Thyroid gland (tissue), 4 donors: ENCODE measurements around the gene CCNL1. TPM values are rescaled to one million over a fixed set of nuclear protein-coding genes. Genes with fewer than 3 reads are reported as not detected.
"Not testable (repeated sequence)": the region's sequence is repeated elsewhere in the genome, so short reads cannot be mapped to it uniquely, and the experiment has no call there.

Experiments
- DNase-seq, 2 donors: peaks; one replicate each; pipeline ENCODE4 v3.0.0-alpha.2; 2019
- H3K27ac ChIP-seq, 3 donors: fragments of 200-600 bp; sonication (generic); 1 replicate in 2 of 3; 2 replicates in 1 of 3; pipeline ENCODE4 v1.5.1; 2016 to 2019; ENCODE audit warnings: mild to moderate bottlenecking in 1 of 3, moderate library complexity in 1 of 3
- H3K27me3 ChIP-seq: fragments of 200-600 bp; sonication (generic); one replicate; pipeline ENCODE4 v1.5.1; 2019
- H3K36me3 ChIP-seq, 2 donors: fragments of 200-600 bp; sonication (generic); one replicate each; pipeline ENCODE4 v1.5.1; 2016 to 2019
- H3K4me1 ChIP-seq, 2 donors: fragments of 200-600 bp; sonication (generic); one replicate each; pipeline ENCODE4 v1.5.1; 2017 to 2019
- H3K4me3 ChIP-seq, 3 donors: fragments of 200-600 bp; sonication (generic); replicated peaks in 1 of 3; 1 replicate in 2 of 3; 2 replicates in 1 of 3; pipeline ENCODE4 v1.5.1; 2016; ENCODE audit warnings: mild to moderate bottlenecking in 1 of 3
- H3K9me3 ChIP-seq: fragments of 200-600 bp; sonication (generic); one replicate; pipeline ENCODE4 v1.5.1; 2017
- POLR2A ChIP-seq, 2 donors: fragments of 450-650 bp; IDR thresholded peaks; one replicate each; pipeline ENCODE4 v1.6.1; 2017; ENCODE audit warnings: antibody characterized with exemption in 2 of 2, mild to moderate bottlenecking in 2 of 2, moderate library complexity in 1 of 2
- WGBS, 2 donors: methylation state at CpG; one replicate each; pipeline ENCODE4 v1.1.5; 2017; 5-methylcytosine and 5-hydroxymethylcytosine counted together
- intact Hi-C: fragments of 100-400 bp; cut with DNase I; formaldehyde crosslinking; loops from one replicate; pipeline ENCODE4 v1.15.1; 2023
- total RNA-seq, 4 donors: library from RNA; depleted of rRNA; stranded (reverse); fragments of >200 nt; gene quantifications; one replicate each; pipeline ENCODE4 v1.2.3, GENCODE V29; 2016
- TF ChIP-seq, protein P1 (sequence below), 6 experiments: fragments of 200-600 bp in 3 of 6; fragments of 450-650 bp in 3 of 6; sonication (generic) in 3 of 6; IDR thresholded peaks; one replicate each; pipeline ENCODE4 v1.5.1; 2016 to 2019; ENCODE audit warnings: antibody characterized with exemption in 6 of 6, mild to moderate bottlenecking in 2 of 6, inconsistent platforms in 1 of 6, moderate library complexity in 1 of 6

CCNL1 gene
- total RNA-seq, 4 donors from 2014 or later = 142 to 375 (median 227) TPM

DNA sequence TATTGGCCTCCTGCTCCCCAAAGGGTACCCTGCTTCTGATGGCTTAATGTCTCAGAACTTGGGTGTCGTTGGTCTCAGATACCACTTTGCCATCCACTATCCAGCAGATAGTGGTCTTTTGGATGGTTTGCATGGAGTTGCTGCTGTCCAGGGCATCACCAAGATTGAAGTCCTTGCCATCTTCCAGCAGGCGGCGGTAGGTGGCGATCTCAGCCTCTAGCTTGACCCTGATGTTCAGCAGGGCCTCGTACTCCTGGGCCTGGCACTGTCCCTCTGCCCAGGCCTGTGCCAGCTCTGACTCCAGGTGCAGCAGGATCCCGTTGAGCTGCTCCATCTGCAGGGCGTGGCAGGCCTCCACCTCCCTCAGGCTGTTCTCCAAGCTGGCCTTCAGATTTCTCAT is 2.7 kb upstream of the CCNL1 start:
- TF ChIP-seq, protein P1, sequence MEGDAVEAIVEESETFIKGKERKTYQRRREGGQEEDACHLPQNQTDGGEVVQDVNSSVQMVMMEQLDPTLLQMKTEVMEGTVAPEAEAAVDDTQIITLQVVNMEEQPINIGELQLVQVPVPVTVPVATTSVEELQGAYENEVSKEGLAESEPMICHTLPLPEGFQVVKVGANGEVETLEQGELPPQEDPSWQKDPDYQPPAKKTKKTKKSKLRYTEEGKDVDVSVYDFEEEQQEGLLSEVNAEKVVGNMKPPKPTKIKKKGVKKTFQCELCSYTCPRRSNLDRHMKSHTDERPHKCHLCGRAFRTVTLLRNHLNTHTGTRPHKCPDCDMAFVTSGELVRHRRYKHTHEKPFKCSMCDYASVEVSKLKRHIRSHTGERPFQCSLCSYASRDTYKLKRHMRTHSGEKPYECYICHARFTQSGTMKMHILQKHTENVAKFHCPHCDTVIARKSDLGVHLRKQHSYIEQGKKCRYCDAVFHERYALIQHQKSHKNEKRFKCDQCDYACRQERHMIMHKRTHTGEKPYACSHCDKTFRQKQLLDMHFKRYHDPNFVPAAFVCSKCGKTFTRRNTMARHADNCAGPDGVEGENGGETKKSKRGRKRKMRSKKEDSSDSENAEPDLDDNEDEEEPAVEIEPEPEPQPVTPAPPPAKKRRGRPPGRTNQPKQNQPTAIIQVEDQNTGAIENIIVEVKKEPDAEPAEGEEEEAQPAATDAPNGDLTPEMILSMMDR (IDR thresholded peaks at IDR 0.05) = peak in 2 of 6 experiments; percentile 26 to 31
- H3K4me3 ChIP-seq, intact Hi-C loops, H3K27me3 ChIP-seq, H3K9me3 ChIP-seq, H3K27ac ChIP-seq, H3K36me3 ChIP-seq: not testable (repeated sequence)
- WGBS, 2 donors = 58 to 68% methylated on average over 2 to 7 of the region's 7 CpGs
- H3K4me1 ChIP-seq = peaks cover 20 to 21% of the 10 kb centered on the region in 2 donors
- DNase-seq = peak; percentile 50 to 55

DNA sequence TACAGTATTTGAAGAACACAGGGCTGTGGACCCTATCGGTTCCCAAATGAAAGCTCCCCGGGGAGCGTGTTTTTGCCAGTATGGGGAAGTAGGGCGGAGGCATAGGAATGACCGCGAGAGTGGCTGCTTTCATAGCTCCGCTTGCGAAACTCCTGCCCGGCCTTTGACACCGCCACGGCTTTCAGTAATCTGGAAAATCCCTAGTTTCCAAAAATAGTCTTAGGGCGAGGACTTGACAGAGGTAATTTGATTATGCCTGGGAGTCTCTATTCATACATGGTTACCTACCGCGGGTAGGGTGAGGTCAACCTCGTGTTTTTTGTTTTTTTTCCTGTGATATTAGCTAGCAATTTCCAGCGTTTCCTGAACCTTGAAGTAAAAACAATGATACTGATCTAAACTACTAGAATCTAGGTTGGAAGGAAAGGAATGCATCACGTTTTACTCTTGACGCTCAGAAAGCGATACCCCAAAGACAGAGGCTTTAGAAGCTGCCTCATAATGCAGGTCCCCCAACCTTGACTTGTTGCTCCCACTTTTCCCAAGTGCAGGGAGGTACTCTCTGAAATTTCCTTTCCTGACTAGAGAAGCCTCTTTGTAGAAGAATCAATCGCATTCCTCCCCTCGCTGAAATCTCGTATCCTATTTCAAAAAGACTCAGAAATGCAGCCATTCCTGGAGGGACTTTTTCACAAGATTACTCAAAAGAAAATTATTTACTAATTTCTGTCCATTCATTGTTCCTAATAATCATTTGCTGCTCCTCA is 894 bp upstream of the CCNL1 start:
- TF ChIP-seq, protein P1 (IDR thresholded peaks at IDR 0.05) = no peak
- peaks cover 37 to 39% of the 10 kb centered on the region in 2 donors for H3K4me1 ChIP-seq
- peak overlapping the region; percentile 24 to 100 (median 50) for H3K4me3 ChIP-seq
- peaks cover 19 to 26% of the 10 kb centered on the region in 2 donors for H3K36me3 ChIP-seq
- H3K27me3 ChIP-seq = no peaks in the 10 kb centered on the region
- intact Hi-C loops = no loop called here
- H3K9me3 ChIP-seq = no peaks in the 10 kb centered on the region
- DNase-seq = peak; percentile 84 to 87
- 7% methylated on average over 22 of the region's 22 CpGs for WGBS, 2 donors
- peak overlapping the region; percentile 99 to 100 (median 99) for H3K27ac ChIP-seq

DNA sequence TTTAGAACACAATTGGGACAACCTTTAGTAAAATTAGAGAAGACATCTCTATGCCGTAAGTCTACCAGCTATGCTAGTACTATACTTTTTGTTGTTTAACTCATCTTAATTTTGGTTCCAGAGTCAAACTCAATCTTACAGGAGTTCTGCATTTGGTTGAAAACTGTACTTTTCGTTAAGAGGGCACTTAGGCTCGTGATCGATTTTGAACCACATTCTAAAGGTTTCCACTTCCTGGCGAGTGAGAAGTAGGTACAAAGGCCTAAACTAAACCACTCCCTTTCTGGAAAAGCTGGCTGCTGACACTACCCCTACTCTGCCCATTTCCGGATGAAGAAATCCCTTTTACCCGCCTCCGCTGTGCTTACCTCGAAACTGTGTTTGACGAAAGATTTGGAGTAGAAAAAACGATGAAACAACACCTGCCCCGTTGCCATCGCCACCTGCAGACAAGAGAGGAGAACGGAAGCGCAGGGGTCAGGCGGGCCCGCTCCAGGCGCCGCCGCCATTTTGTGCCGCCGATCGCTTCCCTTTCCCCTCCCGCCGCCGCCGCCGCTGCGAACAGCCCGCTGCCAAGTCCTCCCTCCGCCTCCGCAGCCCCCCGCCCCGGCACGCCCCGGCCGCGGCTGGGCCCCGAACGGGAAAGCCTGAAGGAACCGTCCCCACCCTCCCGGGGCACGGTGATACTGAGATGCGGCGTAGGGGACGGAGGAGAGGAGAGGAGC is 748 bp downstream of the CCNL1 start:
- peak; percentile 65 to 70 for DNase-seq
- Histone ChIP-seq H3K36me3 (peaks cover 22 to 32% of the 10 kb centered on the region in 2 donors), H3K9me3 (no peaks in the 10 kb centered on the region), H3K27me3 (no peaks in the 10 kb centered on the region), H3K4me1 (peaks cover 50 to 55% of the 10 kb centered on the region in 2 donors), H3K27ac (peak overlapping the region; percentile 99 to 100 (median 99)), H3K4me3 (peak overlapping the region; percentile 70 to 100 (median 95))
- 2% methylated on average over 17 to 20 of the region's 46 CpGs for WGBS, 2 donors
- intact Hi-C loops = no loop called here
- TF ChIP-seq POLR2A (IDR thresholded peaks at IDR 0.05) = no peak
- TF ChIP-seq, protein P1 (IDR thresholded peaks at IDR 0.05) = peak in 1 of 6 experiments; percentile 14

DNA sequence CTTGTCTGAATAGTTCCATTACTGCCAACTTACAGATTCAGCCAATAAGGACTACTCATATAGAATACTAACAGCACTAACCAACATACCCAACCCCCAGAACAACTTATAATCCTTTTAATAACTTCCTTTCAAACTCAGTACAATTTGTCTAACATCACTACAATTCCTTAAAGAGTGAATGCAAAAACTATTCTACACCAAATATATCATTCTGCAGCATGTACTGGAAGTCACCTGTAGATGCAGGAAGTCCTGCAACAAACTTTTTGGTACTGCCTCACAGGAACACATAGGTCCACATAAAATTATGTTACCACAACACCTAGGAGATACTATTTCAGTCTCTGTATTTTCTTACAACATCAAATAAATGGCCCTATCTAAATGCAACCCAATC is 2.1 kb downstream of the CCNL1 start:
- Histone ChIP-seq H3K27me3 (no peaks in the 10 kb centered on the region), H3K4me3 (peak overlapping the region in 1 of 3 donors; percentile 100), H3K9me3 (no peaks in the 10 kb centered on the region), H3K27ac (peak overlapping the region in 1 of 3 donors; percentile 100), H3K4me1 (peaks cover 50 to 59% of the 10 kb centered on the region in 2 donors), H3K36me3 (peaks cover 30 to 36% of the 10 kb centered on the region in 2 donors)
- TF ChIP-seq POLR2A (IDR thresholded peaks at IDR 0.05) = no peak
- TF ChIP-seq, protein P1 (IDR thresholded peaks at IDR 0.05) = no peak
- intact Hi-C loops = no loop called here
- no peak for DNase-seq
